SIG-M5 treated with dmso at 0.1 percent for 504 hours (cell line): Measurements from ENCODE around the gene WDR20.

Experiments
- DNase-seq: peaks from one replicate; lab custom pipeline; 2025; ENCODE audit not compliant: unreplicated experiment; lab: John Stamatoyannopoulos, UW

WDR20 gene

DNA sequence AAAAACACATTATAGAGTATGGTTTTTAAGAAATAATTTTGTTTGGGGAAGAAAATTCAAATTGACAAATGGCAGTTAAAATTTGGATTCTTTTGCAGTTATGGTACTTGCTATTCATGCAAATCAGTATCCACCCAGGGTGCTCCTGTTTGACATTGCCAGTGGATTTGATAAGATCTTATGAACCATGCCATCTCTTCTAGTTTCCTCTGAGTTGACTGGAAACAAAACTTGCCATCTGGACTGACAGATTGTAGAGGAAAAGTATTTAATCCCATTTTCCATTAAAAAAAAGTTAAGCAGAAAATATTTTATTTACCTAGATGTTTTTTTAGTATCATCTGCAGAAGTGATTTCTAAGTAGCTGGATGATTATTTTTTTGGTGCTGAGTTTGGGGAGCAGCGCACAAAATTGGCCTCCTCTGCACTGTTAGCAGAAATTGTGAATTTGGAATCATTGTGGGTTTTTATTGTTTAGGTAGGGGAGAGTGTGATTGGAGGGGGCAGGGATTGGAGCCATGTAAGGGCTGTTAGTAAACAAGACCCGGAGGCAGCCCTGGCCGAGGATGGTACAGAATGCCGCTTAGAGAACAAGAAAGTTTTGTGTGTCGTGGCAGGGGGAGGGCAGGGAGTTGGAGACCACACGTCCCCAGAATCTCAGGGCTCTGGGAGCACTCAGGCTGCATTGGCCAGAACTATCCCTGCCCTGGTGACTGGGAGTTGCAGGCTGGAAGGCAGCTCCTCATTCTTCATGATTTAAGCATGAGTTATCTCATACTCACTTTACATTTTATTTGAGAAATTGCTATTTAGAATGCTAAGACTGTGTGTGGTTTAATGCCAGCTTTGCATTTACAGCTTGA is 56.6 kb downstream of the WDR20 start:
- DNase-seq = no peak

DNA sequence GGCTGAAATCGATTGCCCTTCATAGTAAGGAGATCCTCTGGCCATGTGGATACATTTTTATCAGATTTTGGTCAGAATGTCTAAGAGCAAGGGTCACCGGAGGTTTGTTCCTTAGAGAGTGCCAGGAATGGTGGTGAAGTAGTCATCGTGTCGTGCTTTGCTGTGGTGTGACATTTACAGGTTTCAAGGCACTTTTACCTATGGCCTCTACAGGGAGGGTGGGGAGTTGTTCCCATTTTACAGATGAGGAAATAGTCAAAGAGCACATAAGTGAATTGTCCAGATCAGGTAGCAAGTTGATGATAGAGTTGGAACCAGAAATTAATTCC is 57.2 kb downstream of the WDR20 start:
- DNase-seq = no peak

DNA sequence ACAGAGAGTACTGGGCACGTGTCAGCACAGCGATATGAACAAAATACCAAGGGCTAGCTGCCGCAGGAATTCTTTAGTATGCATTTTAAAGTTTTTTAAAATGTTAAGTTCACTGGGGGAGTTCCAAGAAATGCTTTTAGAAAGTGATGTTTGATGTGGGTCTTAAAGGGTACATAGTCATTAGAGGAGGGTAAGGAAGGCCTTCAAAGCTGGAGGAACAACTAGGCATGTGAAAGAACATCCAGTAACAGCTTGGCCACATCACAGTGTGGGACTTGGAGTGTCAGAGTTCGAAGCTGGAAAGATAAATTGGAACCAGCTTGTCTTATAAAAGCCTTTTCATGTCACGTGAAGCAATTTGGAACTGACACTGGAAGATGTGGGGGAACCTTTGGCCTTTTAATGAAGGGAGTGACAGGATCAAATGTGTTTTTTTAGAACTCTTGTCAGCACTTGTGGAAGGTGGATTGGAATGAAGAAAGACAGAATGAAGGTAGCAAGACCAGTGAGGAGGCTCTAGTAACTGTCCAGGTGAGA is 57.7 kb downstream of the WDR20 start:
- no peak for DNase-seq

DNA sequence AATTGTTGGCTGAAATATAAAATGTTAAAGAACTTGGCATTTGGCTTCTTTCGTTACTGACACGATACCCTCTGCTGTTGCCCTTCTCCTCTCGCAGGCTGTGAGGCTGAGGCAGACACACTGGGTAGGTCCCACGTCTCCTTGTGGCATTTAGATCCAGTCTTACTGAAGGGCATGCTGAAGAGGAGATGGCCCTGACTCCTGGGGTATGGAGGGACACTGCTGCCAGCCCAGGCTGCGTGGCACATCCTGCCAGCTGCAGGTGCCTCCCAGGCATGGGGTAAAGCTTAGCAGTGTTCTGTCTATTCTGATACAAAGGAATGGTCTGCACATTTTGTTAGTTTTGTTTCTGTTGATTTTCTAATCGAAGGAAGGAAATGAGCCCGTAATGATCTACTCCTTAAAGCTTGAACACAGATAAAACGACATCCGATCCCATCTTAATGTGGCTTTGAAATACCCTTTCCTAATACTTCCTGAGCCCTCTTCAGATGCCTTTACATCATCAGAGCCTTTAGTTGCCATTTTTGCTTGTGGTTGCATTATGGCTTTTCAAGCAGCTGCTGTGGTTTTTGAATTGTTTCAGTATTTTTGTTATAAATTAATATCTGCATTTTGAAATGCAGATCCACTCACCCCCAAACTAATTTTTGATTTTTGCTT is 61.1 kb downstream of the WDR20 start:
- DNase-seq = peak; percentile 3

DNA sequence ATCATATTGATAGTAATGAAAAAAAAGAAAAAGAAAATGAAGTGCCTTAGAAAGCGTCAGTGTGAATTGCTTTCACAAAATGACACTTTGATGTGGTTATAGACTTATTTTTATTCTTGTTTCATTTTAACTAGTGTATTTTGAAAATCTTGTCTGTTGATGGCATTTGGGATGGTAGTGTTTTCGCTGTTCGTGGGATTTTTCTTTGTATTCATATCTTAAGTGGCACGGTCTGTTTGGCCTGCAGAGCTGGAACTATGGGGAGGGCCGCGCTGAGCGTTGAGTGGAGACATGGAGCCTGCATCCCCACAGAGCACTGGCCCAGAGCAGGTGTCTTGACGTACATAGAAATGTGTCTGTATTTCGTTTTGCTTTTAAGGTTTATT is 61.6 kb downstream of the WDR20 start:
- no peak for DNase-seq

DNA sequence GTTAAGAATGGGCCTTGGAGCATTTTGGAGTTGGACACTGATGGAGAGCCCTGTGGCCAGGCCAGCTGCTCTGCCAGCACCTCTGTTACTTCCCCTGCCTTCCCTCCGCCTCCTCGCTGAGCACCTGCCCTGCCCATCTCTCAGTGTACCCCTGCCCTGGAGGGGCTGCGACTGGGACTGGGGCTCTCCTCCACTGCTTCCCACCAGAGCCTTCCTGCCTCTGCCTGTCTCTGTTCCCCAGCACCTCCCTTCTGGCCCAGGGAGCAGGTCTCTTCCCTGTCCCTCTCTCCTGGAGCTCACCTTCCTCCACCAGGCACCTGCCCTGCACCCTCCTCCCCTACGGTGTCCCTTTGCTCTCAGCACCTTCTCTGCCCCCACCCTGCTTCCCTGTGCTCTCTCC is 62.1 kb downstream of the WDR20 start:
- DNase-seq = no peak

DNA sequence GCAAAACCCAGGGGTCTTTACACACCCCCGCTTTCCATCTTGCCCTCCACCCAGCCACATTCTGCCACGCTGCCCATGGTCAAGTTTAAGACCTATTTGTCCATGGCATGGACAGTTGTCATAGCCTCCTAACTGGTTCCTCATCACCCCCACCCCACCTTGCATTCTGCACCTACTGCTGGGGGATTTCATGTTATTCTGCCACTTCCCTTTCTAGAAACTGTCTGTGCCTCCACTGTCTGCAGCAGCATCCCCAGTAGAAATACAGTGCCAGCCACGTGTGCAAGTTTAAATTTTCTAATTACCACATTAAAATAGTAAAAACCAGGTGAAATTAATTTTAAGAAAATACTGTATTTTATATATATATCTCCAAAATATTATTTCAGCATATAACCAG is 63.2 kb downstream of the WDR20 start:
- no peak for DNase-seq

DNA sequence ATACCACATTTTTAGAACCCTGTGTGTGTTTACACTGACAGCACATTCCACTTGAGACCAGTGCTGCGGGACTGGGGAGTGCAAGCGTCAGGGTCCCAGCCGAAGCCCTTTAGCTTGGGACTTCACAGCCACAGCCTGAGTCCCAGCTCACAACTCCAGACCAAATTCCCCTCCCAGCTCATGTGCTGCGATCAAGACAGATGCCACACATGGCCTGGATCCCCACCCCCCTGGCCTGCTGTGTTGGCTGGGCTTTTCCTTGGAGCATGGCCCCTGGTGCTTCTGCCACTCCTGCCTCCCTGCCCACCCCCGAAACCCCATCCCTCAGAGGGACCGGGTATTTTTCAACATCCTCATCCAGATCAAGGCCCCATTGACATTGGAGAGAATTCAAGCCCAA is 63.7 kb downstream of the WDR20 start:
- DNase-seq = no peak

DNA sequence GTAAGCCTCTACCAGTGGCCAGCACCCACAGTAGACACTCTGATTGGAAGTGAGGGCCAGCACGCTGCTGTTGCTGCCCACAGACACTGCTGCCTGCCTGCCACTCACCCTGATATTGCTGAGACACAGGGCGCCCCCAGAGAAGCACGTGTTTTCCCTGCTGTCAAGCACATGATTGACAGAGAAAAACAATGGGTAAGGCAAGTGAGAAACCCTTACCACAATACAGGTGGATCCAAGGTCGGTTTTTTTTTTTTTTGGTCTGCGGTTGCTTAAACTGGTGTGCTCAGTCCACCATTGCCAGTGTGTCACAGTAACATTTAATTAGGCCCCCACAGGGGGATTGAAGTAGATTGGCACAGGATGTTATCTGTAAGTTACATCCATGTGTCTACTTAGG is 65.9 kb downstream of the WDR20 start:
- DNase-seq = no peak

DNA sequence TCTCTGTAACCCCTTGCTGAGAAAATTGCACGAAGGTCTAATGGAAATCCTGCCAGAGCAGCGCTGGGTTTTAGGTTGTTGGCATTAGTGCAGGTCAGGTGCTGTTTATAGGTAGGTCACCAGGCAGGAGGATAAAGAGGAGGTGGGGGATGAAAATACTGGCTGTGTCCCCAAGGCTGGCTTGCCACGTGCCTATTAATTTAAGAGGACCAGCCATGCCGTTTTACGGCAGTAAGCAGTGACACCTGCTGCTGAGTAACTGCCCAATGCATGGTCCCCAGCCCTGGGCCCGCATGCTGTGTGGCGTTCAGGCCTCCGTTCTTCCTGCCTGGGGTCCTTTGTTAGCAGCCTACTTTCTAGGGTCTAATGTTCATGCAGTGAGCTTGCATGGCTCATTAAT is 67.2 kb downstream of the WDR20 start:
- no peak for DNase-seq

DNA sequence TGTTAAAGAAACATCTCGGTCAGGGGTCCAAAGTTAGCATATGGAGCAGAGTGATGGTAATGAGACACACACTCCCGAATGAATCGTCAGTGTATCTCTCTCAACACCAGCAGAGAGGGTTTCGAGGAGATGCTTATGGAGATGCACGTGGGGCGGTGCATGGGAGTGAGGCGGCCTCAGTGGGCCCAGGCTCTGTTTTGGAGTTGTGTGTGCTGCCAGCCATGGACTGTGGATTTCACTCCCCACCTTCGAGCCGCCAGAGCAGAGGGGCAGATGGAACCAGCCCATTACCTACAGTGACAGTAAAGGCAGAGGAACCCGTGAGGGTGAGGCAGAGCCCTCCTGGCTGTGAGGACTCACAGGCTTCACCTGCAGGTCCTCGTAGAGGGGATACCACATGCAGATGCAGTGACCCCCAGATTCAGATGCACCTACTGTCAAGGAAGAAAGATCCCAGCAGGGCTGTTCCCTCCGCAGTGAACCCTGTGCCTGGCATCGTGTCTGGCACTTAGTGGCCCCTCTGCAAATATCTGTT is 68.2 kb downstream of the WDR20 start:
- no peak for DNase-seq

DNA sequence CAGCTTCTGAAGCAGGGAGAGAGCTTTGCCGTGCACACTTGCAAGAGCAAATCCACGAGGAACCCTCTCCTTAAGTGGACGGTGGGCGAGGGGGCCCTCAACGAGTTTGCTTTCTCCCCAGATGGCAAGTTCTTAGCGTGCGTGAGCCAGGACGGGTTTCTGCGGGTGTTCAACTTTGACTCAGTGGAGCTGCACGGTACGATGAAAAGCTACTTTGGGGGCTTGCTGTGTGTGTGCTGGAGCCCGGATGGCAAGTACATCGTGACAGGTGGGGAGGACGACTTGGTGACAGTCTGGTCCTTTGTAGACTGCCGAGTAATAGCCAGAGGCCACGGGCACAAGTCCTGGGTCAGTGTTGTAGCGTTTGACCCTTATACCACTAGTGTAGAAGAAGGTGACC is 69.0 kb downstream of the WDR20 start:
- no peak for DNase-seq

DNA sequence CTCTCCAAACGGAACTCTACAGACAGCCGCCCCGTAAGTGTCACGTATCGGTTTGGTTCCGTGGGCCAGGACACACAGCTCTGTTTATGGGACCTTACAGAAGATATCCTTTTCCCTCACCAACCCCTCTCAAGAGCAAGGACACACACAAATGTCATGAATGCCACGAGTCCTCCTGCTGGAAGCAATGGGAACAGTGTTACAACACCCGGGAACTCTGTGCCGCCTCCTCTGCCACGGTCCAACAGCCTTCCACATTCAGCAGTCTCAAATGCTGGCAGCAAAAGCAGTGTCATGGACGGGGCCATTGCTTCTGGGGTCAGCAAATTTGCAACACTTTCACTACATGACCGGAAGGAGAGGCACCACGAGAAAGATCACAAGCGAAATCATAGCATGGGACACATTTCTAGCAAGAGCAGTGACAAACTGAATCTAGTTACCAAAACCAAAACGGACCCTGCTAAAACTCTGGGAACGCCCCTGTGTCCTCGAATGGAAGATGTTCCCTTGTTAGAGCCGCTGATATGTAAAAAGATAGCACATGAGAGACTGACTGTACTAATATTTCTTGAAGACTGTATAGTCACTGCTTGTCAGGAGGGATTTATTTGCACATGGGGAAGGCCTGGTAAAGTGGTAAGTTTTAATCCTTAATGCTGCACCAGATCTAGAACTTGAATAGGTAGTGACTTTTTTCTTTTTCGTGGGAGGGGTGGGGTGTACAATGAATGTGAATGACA is 69.7 kb downstream of the WDR20 start:
- no peak for DNase-seq

DNA sequence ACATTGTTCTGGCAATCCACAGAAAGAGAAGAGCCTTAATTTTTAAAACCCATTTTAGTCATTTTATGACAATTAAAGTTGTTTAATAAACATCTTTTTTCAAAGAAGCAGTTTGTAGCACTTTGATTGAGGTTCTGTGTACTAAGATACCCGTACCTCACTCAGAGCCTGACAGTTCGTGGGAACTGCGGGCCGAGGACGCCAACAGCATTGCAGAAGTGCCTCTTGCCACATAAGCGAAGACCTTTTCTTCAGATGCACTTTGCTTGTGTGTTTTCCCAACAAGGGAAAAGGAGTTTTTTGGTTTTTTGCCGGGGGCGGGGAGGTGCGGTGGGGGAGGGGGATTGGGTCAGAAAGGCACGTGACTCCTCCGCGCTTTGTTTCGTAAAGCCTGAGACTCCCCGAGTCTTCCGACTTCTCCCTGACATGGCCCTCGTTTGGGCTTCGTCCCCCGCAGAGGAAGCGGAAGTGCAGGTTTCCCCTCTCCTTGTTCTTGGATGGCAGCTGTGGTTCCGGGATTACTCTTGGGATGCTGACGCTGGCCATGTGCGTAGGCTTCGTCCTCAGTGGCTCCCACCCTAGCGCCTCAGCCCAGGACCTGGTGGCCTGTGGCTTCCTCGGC is 70.8 kb downstream of the WDR20 start:
- no peak for DNase-seq

DNA sequence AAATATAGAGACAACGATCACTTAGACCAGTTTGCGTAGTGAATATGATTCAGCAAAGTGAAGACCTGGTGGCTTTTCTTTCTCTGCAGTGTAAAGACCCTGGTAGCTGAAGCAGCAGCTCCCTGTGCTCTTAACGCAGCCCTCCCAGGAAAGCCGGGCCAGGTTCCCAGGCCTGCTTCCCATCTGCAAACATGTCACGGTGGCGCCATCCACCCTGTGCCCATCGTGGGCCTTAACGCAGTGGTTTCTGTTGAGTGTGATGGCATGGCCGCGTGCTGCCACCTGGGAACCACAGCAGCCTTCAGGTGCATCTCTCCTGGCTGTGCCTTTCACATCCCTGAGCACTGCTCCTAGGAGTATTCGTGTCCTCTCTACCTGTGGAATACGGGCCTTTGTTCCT is 71.5 kb downstream of the WDR20 start:
- no peak for DNase-seq

DNA sequence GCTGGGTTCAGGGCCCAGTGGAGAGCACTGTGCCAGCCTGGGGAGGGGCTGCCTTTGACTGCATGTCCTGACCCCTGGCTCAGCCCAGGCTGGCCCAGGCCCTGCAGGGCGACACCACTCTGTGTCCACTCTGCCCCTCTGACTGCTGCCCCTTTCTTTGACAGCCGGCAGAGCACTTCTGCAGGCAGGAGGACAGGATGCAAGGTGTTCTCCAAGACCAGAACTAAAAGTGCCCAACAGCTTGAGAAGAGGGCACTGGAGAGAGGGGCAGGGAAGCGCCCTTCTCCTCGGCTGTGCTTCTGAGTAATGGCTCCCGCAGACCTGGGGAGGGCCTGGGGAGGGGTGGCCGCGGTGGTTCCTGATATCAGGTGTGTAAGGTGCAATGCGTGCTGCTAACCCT is 72.7 kb downstream of the WDR20 start:
- DNase-seq = no peak

DNA sequence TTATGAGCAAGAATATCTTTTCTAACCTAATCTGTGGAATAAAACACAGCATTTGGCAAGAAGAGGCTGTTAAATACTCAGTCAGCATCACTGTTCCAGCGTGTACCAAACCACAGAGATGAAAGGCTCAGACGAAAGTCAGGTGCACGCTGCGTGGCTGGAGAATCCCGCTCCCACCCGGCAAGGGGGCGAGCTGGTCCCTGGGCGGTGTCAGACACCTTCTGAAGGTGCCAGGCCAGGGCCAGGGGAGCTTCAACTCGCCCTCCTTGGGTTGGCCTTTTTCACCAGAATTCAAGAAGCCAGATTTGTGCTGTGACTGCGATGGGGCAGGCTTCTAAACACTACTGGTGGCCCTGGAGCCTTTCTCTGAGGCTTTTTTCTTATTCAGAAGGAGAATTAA is 73.1 kb downstream of the WDR20 start:
- DNase-seq = no peak

DNA sequence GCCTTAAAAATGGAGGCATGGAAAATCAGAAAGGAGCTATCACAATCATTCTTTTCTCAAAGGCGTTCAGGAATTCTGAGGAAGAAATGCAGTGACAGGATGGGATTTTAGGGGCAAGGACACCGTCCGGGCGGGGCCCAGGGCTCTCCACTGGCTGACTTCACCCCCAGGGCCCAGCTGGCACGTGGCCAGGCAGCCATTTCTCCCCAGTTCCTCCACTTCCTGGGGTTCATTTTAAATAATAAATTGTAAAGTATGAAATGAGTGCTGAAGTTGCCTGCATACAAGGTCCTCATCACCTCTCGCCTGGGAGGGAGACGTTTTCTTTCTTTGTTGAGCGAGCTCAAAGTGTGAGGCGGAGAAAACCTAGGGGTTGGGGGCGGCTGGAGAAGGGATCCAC is 73.8 kb downstream of the WDR20 start:
- no peak for DNase-seq

DNA sequence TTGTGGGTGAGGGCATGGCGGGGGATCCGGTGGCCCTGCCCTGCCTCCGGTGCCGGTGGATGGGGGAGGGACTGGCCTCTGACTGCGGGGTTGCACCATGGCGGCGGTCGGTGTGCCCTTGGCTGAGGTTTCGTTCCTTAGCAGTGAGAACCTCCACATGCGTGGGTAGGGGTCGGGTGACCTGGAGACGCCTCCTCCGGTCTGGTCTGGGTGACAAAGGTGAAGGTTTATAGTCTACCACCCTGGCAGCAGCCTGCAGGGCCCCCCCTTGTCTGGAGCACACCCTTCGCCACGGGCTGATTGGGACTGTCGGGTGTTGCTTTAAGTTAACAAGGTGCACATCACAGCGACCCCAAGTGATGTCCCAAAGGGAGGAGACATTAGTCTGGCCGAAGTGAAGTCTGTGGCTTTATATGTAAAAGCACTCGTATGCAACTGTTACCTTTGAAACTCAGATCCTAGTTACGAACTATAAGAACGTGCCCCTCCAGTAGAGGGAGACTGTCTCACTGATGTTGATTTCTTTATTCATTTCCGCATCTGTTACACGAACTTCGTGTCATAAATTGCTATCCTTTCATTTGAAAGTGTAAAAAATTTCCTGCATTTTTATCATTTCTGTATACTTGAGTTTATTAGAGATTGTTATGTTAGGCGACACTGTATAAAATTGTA is 74.4 kb downstream of the WDR20 start:
- no peak for DNase-seq

DNA sequence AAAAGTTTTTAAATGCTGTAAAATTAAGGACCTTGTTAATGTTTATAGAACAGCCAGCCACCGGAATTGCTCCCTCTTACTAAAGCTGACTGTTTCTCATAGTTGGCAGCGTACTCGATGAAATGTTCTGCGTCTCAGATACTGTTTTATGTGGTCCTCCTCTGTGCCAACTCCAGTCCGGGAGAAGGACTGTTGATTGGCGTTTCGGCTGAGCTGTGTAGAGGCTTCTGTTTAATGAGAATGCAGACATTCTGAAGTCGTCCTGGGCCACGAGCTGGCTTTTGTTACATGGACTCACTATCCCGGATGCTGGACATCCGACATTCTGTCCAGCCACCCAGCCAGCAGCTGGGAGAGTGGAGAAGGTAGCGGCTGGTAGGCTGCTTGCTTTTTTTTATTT is 75.4 kb downstream of the WDR20 start:
- DNase-seq = no peak
